OCI-LY3 (cell line): ENCODE data around the gene DNAJC1.

Experiments used
- H2AFZ ChIP-seq: fragments of 200-600, 300-600 bp; shearing (Covaris generic); 2 replicates; pipeline ENCODE4 v1.6.0; 2014; ENCODE audit warnings: antibody characterized with exemption, low read depth, low read length
- H3K27ac ChIP-seq: fragments of 200-600, 300-600 bp; sonication (generic); 2 replicates; pipeline ENCODE4 v1.5.1; 2014; ENCODE audit warnings: mild to moderate bottlenecking, low read length, moderate library complexity, mixed read lengths
- H3K27me3 ChIP-seq: fragments of 200-600, 300-600 bp; sonication (generic); 2 replicates; pipeline ENCODE4 v1.6.1; 2014; ENCODE audit warnings: low read depth, low read length, mixed read lengths
- H3K36me3 ChIP-seq: fragments of 200-600, 300-600 bp; sonication (generic); replicated peaks from 2 replicates; pipeline ENCODE3; 2014; ENCODE audit warnings: low read depth, low read length, mixed read lengths
- H3K4me1 ChIP-seq: fragments of 300-600, 200-600 bp; sonication (generic); 2 replicates; pipeline ENCODE4 v1.6.1; 2014; ENCODE audit warnings: low read length, mixed read lengths
- H3K4me2 ChIP-seq: fragments of 200-600, 300-600 bp; sonication (generic); 2 replicates; pipeline ENCODE4 v1.6.1; 2014; ENCODE audit warnings: low read length, mixed read lengths
- H3K4me3 ChIP-seq: fragments of 300-600, 200-600 bp; sonication (generic); 2 replicates; pipeline ENCODE4 v1.5.1; 2014; ENCODE audit warnings: antibody characterized with exemption, mild to moderate bottlenecking, low read length, moderate library complexity
- H3K79me2 ChIP-seq: fragments of 300-600, 200-600 bp; shearing (Covaris generic); 2 replicates; pipeline ENCODE4 v1.6.1; 2014; ENCODE audit warnings: mild to moderate bottlenecking, low read length, mixed read lengths
- H3K9ac ChIP-seq: fragments of 300-600, 200-600 bp; shearing (Covaris generic); 2 replicates; pipeline ENCODE4 v1.6.0; 2014; ENCODE audit warnings: mild to moderate bottlenecking, low read length, moderate library complexity
- H3K9me3 ChIP-seq: fragments of 200-600, 300-600 bp; shearing (Covaris generic); 2 replicates; pipeline ENCODE4 v1.6.1; 2014; ENCODE audit warnings: low read length, mixed read lengths; ENCODE audit not compliant: insufficient read depth
- H4K20me1 ChIP-seq: fragments of 200-600, 300-600 bp; sonication (generic); 2 replicates; pipeline ENCODE4 v1.6.1; 2016; ENCODE audit warnings: low read length, mixed read lengths; ENCODE audit not compliant: insufficient read depth
- CTCF ChIP-seq: fragments of 200-600, 300-600 bp; sonication (generic); IDR thresholded peaks from 2 replicates; pipeline ENCODE4 v1.5.1; 2014; ENCODE audit warnings: antibody characterized with exemption, low read length, low read depth
- EZH2phosphoT487 ChIP-seq: fragments of 200-600 bp; shearing (Covaris generic); IDR thresholded peaks from 2 replicates; pipeline ENCODE4 v1.6.1; 2018; ENCODE audit warnings: antibody characterized with exemption, mixed run types, low read depth

The DNAJC1 gene

GRCh38 chr10:21727452-21728168 lies 275.9 kb downstream of the DNAJC1 start:
- Histone ChIP-seq H3K36me3 (no peaks in the 10 kb centered on the region), H3K4me3 (no peak overlapping the region)

GRCh38 chr10:21726601-21727225 lies 276.8 kb downstream of the DNAJC1 start:
- Histone ChIP-seq H3K4me3 (no peak overlapping the region), H3K9me3 (no peaks in the 10 kb centered on the region), H3K4me1 (peaks cover 9% of the 10 kb centered on the region), H3K27ac (no peak overlapping the region), H2AFZ (no peak overlapping the region), H3K79me2 (no peaks in the 10 kb centered on the region), H3K36me3 (no peaks in the 10 kb centered on the region), H3K4me2 (no peak overlapping the region), H4K20me1 (no peaks in the 10 kb centered on the region), H3K27me3 (no peaks in the 10 kb centered on the region), H3K9ac (no peak overlapping the region)
- TF ChIP-seq EZH2phosphoT487 = no peak
- no peak for TF ChIP-seq CTCF

More at GRCh38 chr10:21727452-21728168, 275.9 kb downstream of the DNAJC1 start:
- H4K20me1 ChIP-seq = no peaks in the 10 kb centered on the region
- H2AFZ ChIP-seq = no peak overlapping the region
- no peaks in the 10 kb centered on the region for H3K9me3 ChIP-seq
- TF ChIP-seq EZH2phosphoT487 (no peak), CTCF (no peak)
- no peak overlapping the region for H3K4me2 ChIP-seq
- no peaks in the 10 kb centered on the region for H3K27me3 ChIP-seq
- no peak overlapping the region for H3K27ac ChIP-seq
- no peak overlapping the region for H3K9ac ChIP-seq
- H3K4me1 ChIP-seq = peaks cover 9% of the 10 kb centered on the region
- no peaks in the 10 kb centered on the region for H3K79me2 ChIP-seq

- Histone ChIP-seq H4K20me1 (no peaks in the 10 kb centered on the region), H3K4me3 (no peak overlapping the region), H3K9me3 (no peaks in the 10 kb centered on the region), H3K27ac (no peak overlapping the region), H3K9ac (no peak overlapping the region), H2AFZ (no peak overlapping the region), H3K4me2 (no peak overlapping the region), H3K36me3 (no peaks in the 10 kb centered on the region), H3K79me2 (no peaks in the 10 kb centered on the region), H3K4me1 (peaks cover 14% of the 10 kb centered on the region), H3K27me3 (no peaks in the 10 kb centered on the region)
- TF ChIP-seq CTCF (no peak), EZH2phosphoT487 (no peak)
Observed at GRCh38 chr10:21724687-21725367, 278.7 kb downstream of the DNAJC1 start.

GRCh38 chr10:21724020-21724589 lies 279.4 kb downstream of the DNAJC1 start:
- Histone ChIP-seq H3K36me3 (no peaks in the 10 kb centered on the region), H3K79me2 (no peaks in the 10 kb centered on the region), H3K4me1 (peaks cover 21% of the 10 kb centered on the region), H3K27me3 (no peaks in the 10 kb centered on the region), H4K20me1 (no peaks in the 10 kb centered on the region), H2AFZ (no peak overlapping the region), H3K9ac (no peak overlapping the region), H3K4me2 (no peak overlapping the region), H3K27ac (no peak overlapping the region), H3K4me3 (no peak overlapping the region), H3K9me3 (no peaks in the 10 kb centered on the region)
- TF ChIP-seq CTCF = no peak
- no peak for TF ChIP-seq EZH2phosphoT487
